NCI-H345 treated with DMSO at 0.1 percent for 48 hours (cell line): ENCODE data around the gene PCDHGA6.
"Not testable (repeated sequence)": the region's sequence is repeated elsewhere in the genome, so short reads cannot be mapped to it uniquely, and the experiment has no call there.

Experiments
- DNase-seq: peaks from one replicate; lab custom pipeline; 2025; ENCODE audit not compliant: unreplicated experiment; lab: John Stamatoyannopoulos, UW

Gene PCDHGA6

DNA sequence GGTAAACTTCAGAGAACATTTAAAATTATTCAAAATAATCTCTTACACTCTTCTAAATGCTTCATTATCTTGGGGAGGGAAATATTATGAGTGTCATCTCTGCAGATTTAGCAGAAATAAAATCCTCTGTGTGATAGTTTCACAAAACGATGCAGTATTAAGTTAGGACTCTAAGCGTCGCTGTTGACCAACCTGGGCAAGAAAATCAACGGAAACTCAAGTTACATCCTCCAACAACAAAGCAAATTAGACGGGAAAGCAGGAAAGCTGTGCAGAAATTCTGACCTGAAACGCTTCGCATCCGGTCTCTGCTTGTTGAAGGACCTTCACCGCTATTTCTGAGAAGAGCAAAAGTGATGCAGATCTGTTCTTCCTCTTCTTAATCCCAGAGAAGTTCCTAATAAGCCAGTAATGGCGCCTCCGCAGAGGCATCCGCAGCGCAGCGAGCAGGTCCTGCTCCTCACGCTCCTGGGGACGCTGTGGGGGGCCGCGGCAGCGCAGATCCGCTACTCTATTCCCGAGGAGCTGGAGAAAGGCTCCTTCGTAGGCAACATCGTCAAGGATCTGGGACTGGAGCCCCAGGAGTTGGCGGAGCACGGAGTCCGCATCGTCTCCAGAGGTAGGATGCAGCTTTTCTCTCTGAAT lies at the start of gene PCDHGA6:
Gene PCDHGA6 (plus strand): TSS at position 219 of the 645 bp plus-strand sequence. CDS start 193 bp downstream, at position 412.
- no peak for DNase-seq

DNA sequence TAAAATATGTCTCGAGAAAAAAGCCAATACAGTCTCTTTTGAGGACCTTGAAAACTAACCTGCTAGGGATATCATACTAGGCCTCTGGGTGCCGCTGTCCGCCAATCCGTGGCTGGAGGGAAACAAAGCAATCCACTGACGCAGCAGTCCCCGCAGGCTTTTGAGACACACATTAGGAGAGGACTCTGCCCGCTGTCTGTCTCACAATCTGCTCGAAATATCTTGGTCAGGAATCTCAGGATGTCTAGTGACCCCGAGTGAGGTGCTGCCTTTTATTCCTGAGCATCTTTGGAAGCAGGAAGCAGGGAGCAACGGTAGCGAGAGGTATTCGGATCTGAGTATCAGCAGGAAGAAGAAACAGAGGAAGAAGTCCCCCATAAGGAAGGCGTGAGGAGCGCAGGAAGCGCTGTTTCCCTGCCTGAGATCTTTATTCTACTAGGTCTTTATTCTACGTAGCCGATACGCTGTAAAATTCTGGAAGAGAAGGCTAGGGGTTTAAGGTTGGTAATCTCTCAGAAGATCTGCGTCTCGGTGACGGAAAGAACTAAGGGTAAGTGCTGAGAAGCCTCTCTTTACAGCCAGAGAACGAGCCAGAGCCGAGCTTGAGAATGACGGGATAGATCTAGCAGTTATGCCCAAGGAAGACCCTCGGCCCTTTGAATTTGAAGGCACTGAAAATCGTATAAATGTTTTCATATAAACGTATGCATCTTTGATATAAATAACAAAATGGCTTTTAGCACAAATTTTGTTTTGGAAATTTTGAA lies 47.4 kb upstream of the PCDHGA6 start:
- DNase-seq = peak; percentile 35

- no peak for DNase-seq
Measured at GRCh38 chr5:141328231-141328630, 45.5 kb upstream of the PCDHGA6 start.

GRCh38 chr5:141330299-141331080 lies 43.2 kb upstream of the PCDHGA6 start, which contains the start of gene PCDHGA1:
Gene PCDHGA1, plus strand, starts transcription at chr5:141330514.
- DNase-seq = no peak

GRCh38 chr5:141332571-141332970 lies 41.1 kb upstream of the PCDHGA6 start:
- DNase-seq = not testable (repeated sequence)

- DNase-seq = no peak
Measured at GRCh38 chr5:141338538-141339306, 35.0 kb upstream of the PCDHGA6 start, which contains the start of gene PCDHGA2. Gene PCDHGA2, plus strand, starts transcription at chr5:141338760.

- DNase-seq = not testable (repeated sequence)
Measured at GRCh38 chr5:141340781-141341354, 32.8 kb upstream of the PCDHGA6 start.

GRCh38 chr5:141342773-141343172 lies 30.9 kb upstream of the PCDHGA6 start:
- DNase-seq = no peak

DNA sequence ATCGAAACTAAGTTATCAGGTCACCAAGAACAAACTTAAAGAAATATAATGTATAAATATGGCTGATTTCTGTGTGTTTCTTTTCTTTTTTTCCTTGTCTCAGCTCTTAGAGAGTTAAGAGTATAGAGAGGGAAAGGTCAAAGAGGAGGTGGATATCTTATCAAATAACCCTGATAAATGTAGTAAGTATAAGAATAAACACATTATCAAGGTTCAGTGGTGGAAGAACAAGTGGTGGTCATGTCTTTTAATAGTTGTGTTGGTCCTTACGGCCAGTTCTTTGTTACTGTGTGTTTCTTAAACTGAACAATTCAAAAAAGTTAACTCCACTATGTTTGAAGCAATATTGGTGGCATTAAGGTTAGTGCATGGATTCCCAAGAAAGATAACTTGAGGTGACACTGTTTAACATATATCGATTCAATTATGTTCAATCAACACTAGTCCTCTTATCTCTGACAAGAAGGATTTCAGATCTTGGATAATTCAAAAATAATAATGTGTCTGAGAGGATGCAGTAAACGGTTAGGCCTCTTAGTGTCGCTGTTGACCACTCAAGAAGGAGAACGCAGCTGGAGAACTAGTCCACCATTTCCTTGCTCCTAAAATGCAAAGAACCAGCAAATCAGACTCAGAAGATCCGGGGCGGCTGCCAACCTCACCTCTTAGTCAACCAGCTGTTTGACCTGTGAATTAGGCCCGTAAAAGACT lies 30.3 kb upstream of the PCDHGA6 start, which contains the start of gene PCDHGA3:
Gene PCDHGA3 (plus strand): TSS at position 588 of the 711 bp plus-strand sequence. CDS start 205 bp downstream, outside the sequence.
- no peak for DNase-seq

DNA sequence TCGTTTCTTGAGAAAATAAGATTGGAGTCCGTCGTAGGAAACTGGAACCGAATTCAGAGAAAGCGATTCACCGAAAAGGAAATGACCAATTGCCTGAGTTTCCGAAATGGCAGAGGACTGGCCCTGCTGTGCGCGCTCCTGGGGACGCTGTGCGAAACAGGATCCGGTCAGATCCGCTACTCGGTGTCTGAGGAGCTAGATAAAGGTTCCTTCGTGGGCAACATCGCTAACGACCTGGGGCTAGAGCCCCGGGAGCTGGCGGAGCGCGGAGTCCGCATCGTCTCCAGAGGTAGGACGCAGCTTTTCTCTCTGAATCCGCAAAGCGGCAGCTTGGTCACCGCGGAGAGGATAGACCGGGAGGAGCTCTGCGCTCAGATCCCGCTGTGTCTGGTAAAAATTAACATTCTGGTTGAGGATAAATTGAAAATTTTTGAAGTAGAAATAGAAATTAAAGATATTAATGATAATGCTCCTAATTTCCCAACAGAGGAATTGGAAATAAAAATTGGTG lies 29.7 kb upstream of the PCDHGA6 start:
- no peak for DNase-seq

DNA sequence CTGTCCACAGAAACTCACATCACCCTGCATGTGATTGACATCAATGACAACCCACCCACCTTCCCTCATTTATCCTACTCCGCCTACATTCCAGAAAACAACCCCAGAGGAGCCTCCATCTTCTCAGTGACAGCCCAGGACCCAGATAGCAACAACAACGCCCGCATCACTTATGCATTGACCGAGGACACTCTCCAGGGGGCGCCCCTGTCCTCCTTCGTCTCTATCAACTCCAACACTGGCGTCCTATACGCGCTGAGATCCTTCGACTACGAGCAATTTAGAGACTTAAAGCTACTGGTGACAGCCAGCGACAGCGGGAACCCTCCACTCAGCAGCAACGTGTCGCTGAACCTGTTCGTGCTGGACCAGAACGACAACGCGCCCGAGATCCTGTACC lies 28.4 kb upstream of the PCDHGA6 start:
- DNase-seq = no peak

GRCh38 chr5:141346017-141346416 lies 27.7 kb upstream of the PCDHGA6 start:
- not testable (repeated sequence) for DNase-seq

DNA sequence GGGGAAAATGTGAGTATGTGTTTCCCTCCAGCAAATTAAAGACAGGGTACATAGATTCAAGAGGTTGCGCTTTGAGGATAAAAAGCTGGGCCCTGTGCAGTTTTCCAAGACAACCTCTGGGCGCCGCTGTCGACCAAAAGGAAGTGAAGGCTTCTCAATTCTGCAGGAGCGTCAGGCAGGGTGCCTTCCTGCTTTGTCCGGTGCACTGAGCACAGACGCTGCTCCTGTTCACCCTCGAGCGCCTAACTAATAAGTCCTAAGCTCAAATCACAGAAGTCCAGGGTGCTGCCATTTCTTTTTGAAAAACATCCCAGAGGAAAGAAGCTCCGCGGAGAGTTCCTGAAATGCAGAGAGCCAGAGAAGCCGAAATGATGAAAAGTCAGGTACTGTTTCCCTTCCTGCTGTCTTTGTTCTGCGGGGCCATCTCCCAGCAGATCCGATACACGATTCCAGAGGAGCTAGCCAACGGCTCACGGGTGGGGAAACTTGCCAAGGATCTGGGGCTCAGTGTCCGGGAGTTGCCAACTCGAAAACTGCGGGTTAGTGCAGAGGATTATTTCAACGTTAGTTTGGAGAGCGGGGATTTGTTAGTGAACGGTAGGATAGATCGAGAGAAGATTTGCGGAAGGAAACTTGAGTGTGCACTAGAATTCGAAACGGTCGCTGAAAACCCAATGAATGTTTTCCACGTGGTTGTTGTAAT lies 23.6 kb upstream of the PCDHGA6 start, which contains the start of gene PCDHGB1:
Gene PCDHGB1 (plus strand): TSS at position 183 of the 703 bp plus-strand sequence. CDS start 162 bp downstream, at position 345.
- DNase-seq = peak; percentile 76

GRCh38 chr5:141351591-141351990 lies 22.1 kb upstream of the PCDHGA6 start:
- no peak for DNase-seq

GRCh38 chr5:141354900-141355469 lies 18.7 kb upstream of the PCDHGA6 start, which contains the start of gene PCDHGA4:
Gene PCDHGA4, plus strand, starts transcription at chr5:141355021. Its CDS starts 87 bp downstream, at chr5:141355108.
- DNase-seq = no peak

GRCh38 chr5:141355641-141356040 lies 18.1 kb upstream of the PCDHGA6 start:
- no peak for DNase-seq

- DNase-seq = no peak
Measured at GRCh38 chr5:141356133-141356532, 17.6 kb upstream of the PCDHGA6 start.

GRCh38 chr5:141356950-141357349 lies 16.7 kb upstream of the PCDHGA6 start:
- DNase-seq = no peak
